Activated CD4-positive, alpha-beta memory T cell treated with anti-CD3 and anti-CD28 coated beads for 36 hours (primary cell): ENCODE results near the gene GLCCI1. TPM values are rescaled to one million over a fixed set of nuclear protein-coding genes. Genes with fewer than 3 reads are reported as not detected.
"Not testable (repeated sequence)": the region's sequence is repeated elsewhere in the genome, so short reads cannot be mapped to it uniquely, and the experiment has no call there.

Experiments
- CTCF ChIA-PET: fragments of 350-600 bp; sonication (Branson Sonifier 250); formaldehyde crosslinking; loops from one replicate; lab custom pipeline; 2021; ENCODE audit warnings: antibody characterized with exemption, inconsistent platforms; lab: Charles Lee
- POLR2A ChIA-PET: fragments of 350-600 bp; sonication (Branson Sonifier 250); formaldehyde crosslinking; loops from one replicate; lab custom pipeline; 2021; ENCODE audit warnings: antibody characterized with exemption; lab: Charles Lee
- DNase-seq: peaks from one replicate; pipeline ENCODE4 v3.0.0-alpha.2; 2020
- H3K27ac Mint-ChIP-seq: one replicate; pipeline ENCODE4 v1.8.0; 2021; ENCODE audit warnings: mixed read lengths
- H3K27me3 Mint-ChIP-seq: one replicate; pipeline ENCODE4 v1.8.0; 2021; ENCODE audit warnings: mixed read lengths
- H3K36me3 Mint-ChIP-seq: one replicate; pipeline ENCODE4 v1.8.0; 2021; ENCODE audit warnings: mixed read lengths
- H3K4me1 Mint-ChIP-seq: one replicate; pipeline ENCODE4 v1.8.0; 2021; ENCODE audit warnings: low read depth, mixed read lengths
- H3K4me3 Mint-ChIP-seq: one replicate; pipeline ENCODE4 v1.8.0; 2021; ENCODE audit warnings: mild to moderate bottlenecking, mixed read lengths
- H3K9me3 Mint-ChIP-seq: one replicate; pipeline ENCODE4 v1.8.0; 2021; ENCODE audit warnings: mixed read lengths
- intact Hi-C: fragments of 100-400 bp; cut with micrococcal nuclease; formaldehyde crosslinking; loops from one replicate; pipeline ENCODE4 v1.15.1; 2023
- total RNA-seq, 2 experiments: library from RNA; stranded (reverse); gene quantifications; one replicate each; pipeline ENCODE4 v1.2.3, GENCODE V29; 2021

Gene GLCCI1
- total RNA-seq, 2 experiments from 2014 or later: 8.6 to 11.5 TPM

DNA sequence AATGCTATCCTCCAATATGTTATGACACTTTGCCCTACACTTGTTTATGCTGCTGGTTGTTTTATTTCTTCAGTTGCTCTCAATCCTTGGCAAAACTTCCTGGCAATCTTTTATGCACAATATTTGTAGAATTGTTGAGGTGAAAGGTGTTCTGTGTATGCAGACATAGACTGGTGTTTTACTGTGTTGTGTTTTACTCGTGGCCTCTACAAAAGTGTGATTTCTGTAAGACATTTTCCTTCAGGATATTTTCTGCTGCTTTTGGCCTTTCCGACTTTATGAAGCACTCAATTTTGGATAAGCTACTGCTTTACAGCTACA lies 21.8 kb downstream of the GLCCI1 start:
- Mint-ChIP-seq H3K36me3 (peaks cover 21% of the 10 kb centered on the region), H3K4me1 (peaks cover 56% of the 10 kb centered on the region), H3K27me3 (no peaks in the 10 kb centered on the region), H3K9me3 (peaks cover 24% of the 10 kb centered on the region), H3K27ac (no peak overlapping the region), H3K4me3 (no peak overlapping the region)
- POLR2A ChIA-PET: interaction anchor here (1.0 kb wide), 1 partner anchor 22 kb away, joined by 4 read pairs; the partner anchor contains the start of gene GLCCI1
- CTCF ChIA-PET: interaction anchor here (0.5 to 2.0 kb wide), 3 partner anchors 11 to 45 kb away, joined by 3 to 8 read pairs (median 6); no protein-coding TSS in a partner anchor
- intact Hi-C loops: no loop called here
- no peak for DNase-seq

DNA sequence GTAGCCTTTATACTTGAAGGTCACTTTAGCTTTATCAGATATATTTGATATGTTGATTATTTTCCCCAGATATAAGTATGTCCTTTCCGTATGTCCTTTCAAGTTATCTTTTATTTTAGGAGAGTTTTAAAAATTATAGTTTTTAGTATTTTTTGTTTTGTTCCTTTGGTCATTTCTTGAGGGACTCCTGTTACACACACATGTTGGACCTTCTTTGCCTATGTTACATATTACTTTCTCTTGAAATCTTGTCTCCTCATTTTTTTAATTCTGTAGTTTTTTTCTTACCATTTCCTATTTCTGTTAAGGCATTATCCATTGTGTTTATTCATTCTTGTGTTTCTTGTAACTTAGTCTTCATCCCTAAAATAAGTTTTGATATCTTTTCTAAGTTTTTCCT lies 23.9 kb downstream of the GLCCI1 start:
- no peak for DNase-seq
- Mint-ChIP-seq H3K27me3 (no peaks in the 10 kb centered on the region), H3K27ac (no peak overlapping the region), H3K4me1 (peaks cover 56% of the 10 kb centered on the region), H3K36me3 (peaks cover 22% of the 10 kb centered on the region), H3K4me3 (no peak overlapping the region), H3K9me3 (peaks cover 26% of the 10 kb centered on the region)
- intact Hi-C loops: no loop called here
- ChIA-PET POLR2A (no interaction called here), CTCF (no interaction called here)

DNA sequence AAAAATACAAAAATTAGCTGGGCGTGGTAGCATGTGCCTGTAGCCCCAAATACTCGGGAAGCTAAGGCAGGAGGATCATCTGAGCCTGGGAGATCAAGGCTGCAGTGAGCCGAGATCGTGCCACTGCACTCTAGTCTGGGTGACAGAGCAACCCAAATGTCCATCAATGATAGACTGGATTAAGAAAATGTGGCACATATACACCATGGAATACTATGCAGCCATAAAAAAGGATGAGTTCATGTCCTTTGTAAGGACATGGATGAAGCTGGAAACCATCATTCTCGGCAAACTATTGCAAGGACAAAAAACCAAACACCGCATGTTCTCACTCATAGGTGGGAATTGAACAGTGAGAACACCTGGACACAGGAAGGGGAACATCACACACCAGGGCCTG lies 26.8 kb downstream of the GLCCI1 start:
- POLR2A ChIA-PET, H3K27me3 Mint-ChIP-seq, H3K4me3 Mint-ChIP-seq, intact Hi-C loops, CTCF ChIA-PET, H3K27ac Mint-ChIP-seq, DNase-seq: not testable (repeated sequence)
- Mint-ChIP-seq H3K9me3 (peaks cover 26% of the 10 kb centered on the region), H3K4me1 (peaks cover 32% of the 10 kb centered on the region), H3K36me3 (peaks cover 22% of the 10 kb centered on the region)

DNA sequence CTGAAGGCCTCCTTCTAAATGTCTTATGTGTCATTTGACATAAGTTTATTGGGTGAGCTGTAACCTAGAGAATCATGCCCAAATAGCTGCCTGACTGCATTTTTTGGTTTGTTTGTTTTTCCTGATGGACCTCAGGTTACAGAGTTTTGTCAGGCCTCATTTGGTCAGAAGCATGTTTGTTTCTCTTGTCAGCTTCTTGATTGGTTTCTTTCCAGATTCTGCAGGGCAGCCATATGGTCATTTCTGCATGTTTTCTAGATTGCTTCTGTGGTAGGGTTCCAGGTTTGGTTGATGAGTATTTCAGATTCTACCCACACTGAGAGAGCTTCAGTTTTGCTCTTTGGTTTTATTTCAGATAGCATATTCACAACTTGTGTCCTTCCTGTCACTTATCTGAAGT lies 28.0 kb downstream of the GLCCI1 start:
- H3K27ac Mint-ChIP-seq: peak overlapping the region; percentile 11
- H3K4me1 Mint-ChIP-seq: peaks cover 23% of the 10 kb centered on the region
- no peak overlapping the region for H3K4me3 Mint-ChIP-seq

DNA sequence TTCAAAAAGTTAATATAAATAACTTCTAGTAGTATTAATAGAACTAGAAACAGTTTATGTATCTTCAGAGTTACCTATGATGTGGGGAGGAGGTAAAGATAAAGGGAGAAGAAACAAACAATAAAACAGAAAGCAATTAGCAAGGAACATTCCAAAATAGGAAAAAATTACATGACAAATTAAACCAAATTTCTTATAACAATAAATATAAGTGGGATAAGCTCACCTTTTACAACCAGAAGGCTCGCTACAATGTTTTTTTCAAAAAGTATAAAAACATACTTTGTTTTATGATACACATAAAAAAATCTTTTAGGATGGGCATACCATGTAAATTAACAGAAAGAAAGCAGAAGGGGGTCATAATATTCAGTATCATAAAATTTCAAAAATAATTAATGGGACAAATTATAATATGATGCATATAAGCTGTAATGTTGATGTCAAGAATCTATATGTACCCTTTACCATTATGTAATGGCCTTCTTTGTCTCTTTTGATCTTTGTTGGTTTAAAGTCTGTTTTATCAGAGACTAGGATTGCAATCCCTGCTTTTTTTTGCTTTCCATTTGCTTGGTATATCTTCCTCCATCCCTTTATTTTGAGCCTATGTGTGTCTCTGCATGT lies 31.8 kb downstream of the GLCCI1 start:
- no peak for DNase-seq
- Mint-ChIP-seq H3K36me3 (peaks cover 17% of the 10 kb centered on the region), H3K9me3 (peaks cover 18% of the 10 kb centered on the region), H3K4me3 (no peak overlapping the region), H3K27ac (no peak overlapping the region), H3K27me3 (no peaks in the 10 kb centered on the region), H3K4me1 (peaks cover 19% of the 10 kb centered on the region)
- ChIA-PET CTCF (interaction anchor here (0.7 kb wide), 1 partner anchor 447 kb away, joined by 3 read pairs; no protein-coding TSS in a partner anchor), POLR2A (no interaction called here)
- intact Hi-C loops: no loop called here

More for the DNA sequence above, 28.0 kb downstream of the GLCCI1 start:
- intact Hi-C loops: loop anchor here (2.0 kb wide), 1 partner anchor 18 kb away; no protein-coding TSS in a partner anchor
- ChIA-PET POLR2A (interaction anchor here (1.0 kb wide), 1 partner anchor 27 kb away, joined by 4 read pairs; no protein-coding TSS in a partner anchor), CTCF (interaction anchor here (1.2 kb wide), 1 partner anchor 39 kb away, joined by 4 read pairs; no protein-coding TSS in a partner anchor)
- H3K9me3 Mint-ChIP-seq: peaks cover 33% of the 10 kb centered on the region
- H3K36me3 Mint-ChIP-seq: peaks cover 24% of the 10 kb centered on the region
- no peaks in the 10 kb centered on the region for H3K27me3 Mint-ChIP-seq
- DNase-seq: no peak

DNA sequence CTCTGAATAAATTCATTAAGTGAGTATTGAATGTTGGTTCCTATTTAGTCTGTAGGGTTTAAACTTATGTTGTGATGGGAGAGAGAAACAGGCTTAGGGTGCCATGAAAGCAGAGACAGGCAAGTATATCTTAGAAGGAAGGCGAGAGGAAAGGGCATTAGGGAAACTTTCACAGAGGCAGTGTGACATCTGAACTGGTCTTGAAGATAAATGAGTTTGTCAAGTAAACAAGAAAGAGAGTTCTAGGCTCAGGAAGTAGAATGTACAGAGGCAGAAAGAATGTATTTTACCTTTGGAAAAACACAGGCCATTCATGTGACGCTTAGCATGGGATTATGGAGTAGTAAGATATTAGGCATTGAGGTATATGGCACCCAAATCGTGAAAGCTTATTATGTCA lies 34.5 kb downstream of the GLCCI1 start:
- intact Hi-C loops: no loop called here
- POLR2A ChIA-PET: no interaction called here
- H3K27me3 Mint-ChIP-seq: no peaks in the 10 kb centered on the region

DNA sequence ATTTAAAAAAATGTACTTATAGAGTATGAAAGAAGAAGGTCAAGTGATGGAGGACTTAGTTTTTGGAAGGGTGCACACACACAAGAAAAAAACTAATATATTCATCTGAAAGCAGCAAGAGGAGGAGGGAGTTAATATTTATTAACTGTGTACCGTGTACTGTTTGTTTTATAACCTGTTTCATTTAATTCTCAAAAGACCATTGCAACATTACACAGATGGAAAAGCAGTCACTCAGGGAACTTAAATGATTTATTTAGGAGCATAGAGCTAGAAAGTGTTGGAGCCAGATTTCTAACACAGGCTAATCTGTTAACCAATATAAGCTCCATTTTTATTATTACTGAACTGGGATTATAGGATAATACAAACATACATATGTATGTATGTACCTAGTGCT lies 36.7 kb downstream of the GLCCI1 start:
- H3K27ac Mint-ChIP-seq: no peak overlapping the region
- intact Hi-C loops: no loop called here
- no peak for DNase-seq
- peaks cover 16% of the 10 kb centered on the region for H3K9me3 Mint-ChIP-seq
- no peaks in the 10 kb centered on the region for H3K27me3 Mint-ChIP-seq
- ChIA-PET POLR2A (no interaction called here), CTCF (interaction anchor here (0.7 kb wide), 1 partner anchor 1020 kb away, joined by 3 read pairs; no protein-coding TSS in a partner anchor)
- peaks cover 7% of the 10 kb centered on the region for H3K4me1 Mint-ChIP-seq
- peaks cover 27% of the 10 kb centered on the region for H3K36me3 Mint-ChIP-seq
- H3K4me3 Mint-ChIP-seq: no peak overlapping the region

More for the DNA sequence above, 34.5 kb downstream of the GLCCI1 start:
- H3K9me3 Mint-ChIP-seq: peaks cover 16% of the 10 kb centered on the region
- CTCF ChIA-PET: no interaction called here
- H3K36me3 Mint-ChIP-seq: peaks cover 27% of the 10 kb centered on the region
- DNase-seq: no peak
- no peak overlapping the region for H3K27ac Mint-ChIP-seq
- no peak overlapping the region for H3K4me3 Mint-ChIP-seq
- H3K4me1 Mint-ChIP-seq: peaks cover 6% of the 10 kb centered on the region

DNA sequence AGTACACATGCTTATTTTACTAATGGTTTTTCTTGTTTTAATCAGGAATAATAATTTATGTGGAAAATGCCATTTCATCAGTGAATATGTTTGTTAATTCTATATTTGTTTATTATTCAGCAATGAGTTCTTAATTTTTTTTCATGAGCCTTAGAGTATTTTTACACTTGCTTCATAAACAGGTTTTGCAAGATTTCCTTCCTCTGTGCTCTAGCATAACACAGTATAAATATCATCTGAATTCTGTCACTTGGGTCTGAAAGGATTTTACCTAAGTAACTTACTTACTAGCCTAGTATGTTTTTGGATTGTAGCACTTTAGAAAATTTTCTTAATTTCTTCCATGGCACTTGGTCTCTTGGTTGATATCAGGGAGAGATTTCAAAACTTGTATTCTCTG lies 45.8 kb downstream of the GLCCI1 start:
- Mint-ChIP-seq H3K4me3 (no peak overlapping the region), H3K27ac (peak overlapping the region; percentile 43), H3K4me1 (peaks cover 41% of the 10 kb centered on the region), H3K9me3 (no peaks in the 10 kb centered on the region), H3K36me3 (peaks cover 4% of the 10 kb centered on the region), H3K27me3 (no peaks in the 10 kb centered on the region)
- CTCF ChIA-PET: no interaction called here
- POLR2A ChIA-PET: no interaction called here
- intact Hi-C loops: loop anchor here (2.0 kb wide), 2 partner anchors 18 to 44 kb away; no protein-coding TSS in a partner anchor
- DNase-seq: no peak

DNA sequence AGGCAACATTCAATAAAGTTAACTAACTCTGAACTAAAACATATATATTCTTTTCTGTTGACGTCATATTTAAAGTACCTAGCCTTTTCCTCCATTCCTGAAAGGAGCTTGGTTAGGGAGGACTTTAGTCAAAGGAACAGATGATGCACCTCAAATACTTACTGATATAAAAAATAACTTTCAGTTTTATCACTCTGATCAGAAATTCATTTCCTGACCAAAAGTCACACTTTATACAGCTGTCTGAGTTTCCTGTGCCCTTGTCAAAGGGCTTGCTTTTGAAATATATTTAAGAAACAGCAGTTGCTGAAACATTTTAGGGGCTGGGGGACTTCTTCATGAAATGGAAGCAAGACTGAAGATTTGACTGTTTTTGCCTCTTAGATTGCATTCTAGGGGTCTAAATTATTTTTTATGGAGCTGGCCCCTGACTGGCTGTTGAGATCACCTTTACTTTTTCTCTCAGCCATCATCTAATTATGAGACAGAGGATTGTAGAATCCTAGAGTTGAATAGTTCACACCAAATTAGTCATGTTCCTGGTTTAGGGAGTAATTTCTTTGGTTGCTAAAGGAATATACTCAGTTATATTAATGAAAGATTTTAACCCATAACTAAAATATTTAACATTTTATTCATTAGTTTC lies 46.6 kb downstream of the GLCCI1 start:
- ChIA-PET POLR2A (interaction anchor here (1.0 kb wide), 1 partner anchor 111 kb away, joined by 6 read pairs; no protein-coding TSS in a partner anchor), CTCF (interaction anchor here (0.7 to 0.9 kb wide), 3 partner anchors 18 to 334 kb away, joined by 3 to 4 read pairs (median 3); no protein-coding TSS in a partner anchor)
- DNase-seq: no peak
- no peaks in the 10 kb centered on the region for H3K9me3 Mint-ChIP-seq
- H3K4me1 Mint-ChIP-seq: peaks cover 40% of the 10 kb centered on the region
- H3K27me3 Mint-ChIP-seq: no peaks in the 10 kb centered on the region
- H3K36me3 Mint-ChIP-seq: peaks cover 6% of the 10 kb centered on the region
- H3K4me3 Mint-ChIP-seq: no peak overlapping the region
- H3K27ac Mint-ChIP-seq: peak overlapping the region; percentile 56
- intact Hi-C loops: loop anchor here (1.0 to 5.0 kb wide), 5 partner anchors 18 to 93 kb away; no protein-coding TSS in a partner anchor

DNA sequence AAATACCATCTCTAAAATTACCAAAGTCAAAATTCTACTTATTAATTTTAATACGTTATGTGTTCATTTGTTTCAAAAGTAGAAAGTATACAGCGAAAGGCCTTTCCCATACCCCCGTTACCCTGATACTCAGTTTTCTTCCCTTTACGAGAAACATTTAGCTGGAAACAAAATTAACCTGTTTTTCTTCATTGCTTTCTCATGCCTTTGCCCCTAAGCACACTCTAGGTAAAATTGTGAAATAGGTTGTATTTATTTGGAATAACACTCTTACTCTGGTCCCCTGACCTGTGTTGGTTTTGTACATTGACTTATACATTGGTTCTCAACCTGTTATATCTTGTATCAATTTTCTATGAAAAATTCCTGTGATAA lies 47.1 kb downstream of the GLCCI1 start:
- H3K4me3 Mint-ChIP-seq: no peak overlapping the region

DNA sequence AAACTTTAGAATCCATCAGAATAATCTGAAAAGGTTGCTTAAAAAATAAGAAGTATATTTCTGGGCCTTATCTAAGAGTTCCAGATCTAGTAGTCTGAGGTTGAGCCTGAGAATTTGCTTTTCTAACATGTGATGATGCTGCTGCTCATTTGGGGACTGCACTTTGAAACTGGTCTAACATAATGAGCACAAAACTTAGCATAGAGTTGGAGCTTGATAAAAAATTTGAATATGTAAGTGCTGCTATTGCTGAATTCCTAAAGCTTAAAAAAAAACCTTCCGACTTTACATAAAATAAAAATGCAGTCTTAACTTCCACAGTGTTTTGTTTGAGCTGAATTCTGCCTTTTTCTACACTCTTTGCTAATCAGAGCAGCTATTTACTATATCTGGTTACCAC lies 48.8 kb downstream of the GLCCI1 start:
- H3K4me1 Mint-ChIP-seq: peaks cover 38% of the 10 kb centered on the region
- H3K27me3 Mint-ChIP-seq: no peaks in the 10 kb centered on the region
- H3K4me3 Mint-ChIP-seq: no peak overlapping the region
- POLR2A ChIA-PET: no interaction called here
- DNase-seq: no peak
- CTCF ChIA-PET: interaction anchor here (0.6 to 3.6 kb wide), 3 partner anchors 18 to 173 kb away, joined by 3 to 15 read pairs (median 5); no protein-coding TSS in a partner anchor
- H3K27ac Mint-ChIP-seq: no peak overlapping the region
- no peaks in the 10 kb centered on the region for H3K9me3 Mint-ChIP-seq
- intact Hi-C loops: loop anchor here (5.0 kb wide), 1 partner anchor 95 kb away; no protein-coding TSS in a partner anchor
- H3K36me3 Mint-ChIP-seq: peaks cover 3% of the 10 kb centered on the region

More for the DNA sequence above, 47.1 kb downstream of the GLCCI1 start:
- intact Hi-C loops: loop anchor here (1.0 to 5.0 kb wide), 5 partner anchors 19 to 93 kb away; no protein-coding TSS in a partner anchor
- H3K9me3 Mint-ChIP-seq: no peaks in the 10 kb centered on the region
- H3K4me1 Mint-ChIP-seq: peaks cover 40% of the 10 kb centered on the region
- ChIA-PET CTCF (interaction anchor here (0.7 kb wide), 1 partner anchor 26 kb away, joined by 4 read pairs; no protein-coding TSS in a partner anchor), POLR2A (interaction anchor here (1.0 kb wide), 1 partner anchor 110 kb away, joined by 6 read pairs; no protein-coding TSS in a partner anchor)
- no peaks in the 10 kb centered on the region for H3K27me3 Mint-ChIP-seq
- H3K27ac Mint-ChIP-seq: no peak overlapping the region
- peaks cover 6% of the 10 kb centered on the region for H3K36me3 Mint-ChIP-seq
- no peak for DNase-seq

DNA sequence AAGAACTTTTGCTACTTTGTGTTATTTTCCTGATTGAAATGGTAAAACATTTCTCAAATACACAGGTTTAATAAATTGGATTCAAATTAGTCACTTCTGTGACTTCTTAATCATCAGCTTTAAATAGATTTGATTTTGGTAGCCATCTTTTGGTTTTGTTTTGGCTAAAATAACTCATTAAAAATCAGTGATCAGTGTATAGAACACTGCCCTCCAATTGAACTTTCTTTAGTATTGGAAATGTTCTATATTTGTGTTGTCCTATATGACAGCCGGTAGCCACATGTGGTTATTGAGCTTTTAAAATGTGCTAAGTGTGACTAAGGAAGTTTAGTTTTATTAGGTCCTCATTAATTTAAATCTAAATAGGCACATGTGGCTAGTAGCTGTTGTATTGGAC lies 50.4 kb downstream of the GLCCI1 start:
- H3K4me1 Mint-ChIP-seq: peaks cover 38% of the 10 kb centered on the region
- H3K4me3 Mint-ChIP-seq: no peak overlapping the region
- intact Hi-C loops: loop anchor here (5.0 kb wide), 1 partner anchor 97 kb away; no protein-coding TSS in a partner anchor
- POLR2A ChIA-PET: no interaction called here
- H3K9me3 Mint-ChIP-seq: no peaks in the 10 kb centered on the region
- CTCF ChIA-PET: interaction anchor here (1.1 to 3.6 kb wide), 2 partner anchors 16 to 337 kb away, joined by 3 to 15 read pairs; no protein-coding TSS in a partner anchor
- no peaks in the 10 kb centered on the region for H3K27me3 Mint-ChIP-seq
- DNase-seq: no peak
- no peak overlapping the region for H3K27ac Mint-ChIP-seq
- peaks cover 9% of the 10 kb centered on the region for H3K36me3 Mint-ChIP-seq
